Neural cell (in vitro differentiated cells): ENCODE data around the gene TSNAXIP1. TPM values are rescaled to one million over a fixed set of nuclear protein-coding genes. Genes with fewer than 3 reads are reported as not detected.

ENCODE experiments used
- H2AFZ ChIP-seq: fragments of 200-600, 300-800 bp; sonication (generic), shearing (Covaris generic); 2 replicates; pipeline ENCODE4 v1.6.0; 2014; ENCODE audit warnings: low read depth, mild to moderate bottlenecking, antibody characterized with exemption, low read length, moderate library complexity
- H3F3A ChIP-seq: fragments of 200-600 bp; shearing (Covaris generic); 2 replicates; pipeline ENCODE4 v1.6.1; 2016; ENCODE audit warnings: mild to moderate bottlenecking, moderate library complexity, mixed read lengths, antibody characterized with exemption, low read length; ENCODE audit not compliant: insufficient read depth, poor library complexity, severe bottlenecking
- H3K27ac ChIP-seq: fragments of 200-600, 300-800 bp; sonication (generic), shearing (Covaris generic); 2 replicates; pipeline ENCODE4 v1.5.1; 2014; ENCODE audit warnings: mild to moderate bottlenecking, low read length, moderate library complexity
- H3K27me3 ChIP-seq: fragments of 300-800, 200-600 bp; sonication (generic), shearing (Covaris generic); 2 replicates; pipeline ENCODE4 v1.6.0; 2014; ENCODE audit warnings: mild to moderate bottlenecking, low read depth, low read length, moderate library complexity; ENCODE audit not compliant: insufficient read depth
- H3K36me3 ChIP-seq: fragments of 300-800, 200-600 bp; sonication (generic), shearing (Covaris generic); 2 replicates; pipeline ENCODE4 v1.5.1; 2014; ENCODE audit warnings: mild to moderate bottlenecking, antibody characterized with exemption, low read length, moderate library complexity; ENCODE audit not compliant: insufficient read depth
- H3K4me2 ChIP-seq: fragments of 300-800, 200-600 bp; sonication (generic), shearing (Covaris generic); 2 replicates; pipeline ENCODE4 v1.6.0; 2014; ENCODE audit warnings: mild to moderate bottlenecking, low read length
- H3K4me3 ChIP-seq: fragments of 300-800, 200-600 bp; sonication (generic), shearing (Covaris generic); 2 replicates; pipeline ENCODE4 v1.5.1; 2014; ENCODE audit warnings: mild to moderate bottlenecking, low read length, moderate library complexity
- H3K79me2 ChIP-seq: fragments of 200-600 bp; shearing (Covaris generic); replicated peaks from 2 replicates; pipeline ENCODE4 v1.6.0; 2014; ENCODE audit warnings: mild to moderate bottlenecking, low read length, moderate library complexity; ENCODE audit not compliant: insufficient read depth
- H3K9ac ChIP-seq: fragments of 300-800, 200-600 bp; sonication (generic), shearing (Covaris generic); 2 replicates; pipeline ENCODE4 v1.6.1; 2016; ENCODE audit warnings: mild to moderate bottlenecking, low read length, mixed read lengths
- H3K9me2 ChIP-seq: fragments of 200-600 bp; shearing (Covaris generic); 2 replicates; pipeline ENCODE4 v1.6.1; 2016; ENCODE audit warnings: mild to moderate bottlenecking, low read length, mixed read lengths; ENCODE audit not compliant: insufficient read depth
- H3K9me3 ChIP-seq: fragments of 200-600, 300-800 bp; sonication (generic), shearing (Covaris generic); 2 replicates; pipeline ENCODE4 v1.6.1; 2016; ENCODE audit warnings: mild to moderate bottlenecking, mixed run types, low read length, moderate library complexity, mixed read lengths
- H4K20me1 ChIP-seq: fragments of 200-600 bp; shearing (Covaris generic); 2 replicates; pipeline ENCODE4 v1.6.1; 2016; ENCODE audit warnings: mild to moderate bottlenecking, mixed run types; ENCODE audit not compliant: insufficient read depth
- EP300 ChIP-seq: fragments of 450-650 bp; conservative IDR thresholded peaks from 2 replicates; pipeline ENCODE4 v1.6.1; 2014; ENCODE audit warnings: antibody characterized with exemption, mild to moderate bottlenecking, moderate library complexity; ENCODE audit not compliant: poor library complexity, severe bottlenecking
- EZH2 ChIP-seq: fragments of 200-600, 300-800 bp; shearing (Covaris generic), sonication (generic); IDR thresholded peaks from 2 replicates; pipeline ENCODE4 v1.6.1; 2014; ENCODE audit warnings: antibody characterized with exemption, low read length, borderline replicate concordance, mild to moderate bottlenecking; ENCODE audit not compliant: insufficient read depth, poor library complexity, severe bottlenecking
- MXI1 ChIP-seq: fragments of 450-650 bp; conservative IDR thresholded peaks from 2 replicates; pipeline ENCODE4 v1.6.1; 2014; ENCODE audit warnings: antibody characterized with exemption, mild to moderate bottlenecking; ENCODE audit not compliant: poor library complexity, severe bottlenecking
- POLR2AphosphoS5 ChIP-seq: IDR thresholded peaks from 2 replicates; pipeline ENCODE4 v1.6.1; 2012
- RAD21 ChIP-seq: fragments of 450-650 bp; conservative IDR thresholded peaks from 2 replicates; pipeline ENCODE4 v1.6.1; 2014; ENCODE audit warnings: antibody characterized with exemption, mild to moderate bottlenecking, moderate library complexity
- SMC3 ChIP-seq: fragments of 450-650 bp; conservative IDR thresholded peaks from 2 replicates; pipeline ENCODE4 v1.6.1; 2014; ENCODE audit warnings: antibody characterized with exemption, mild to moderate bottlenecking, moderate library complexity; ENCODE audit not compliant: poor library complexity
- TAF1 ChIP-seq: IDR thresholded peaks from 2 replicates; pipeline ENCODE4 v1.6.1; 2012; ENCODE audit warnings: low read depth
- polyA plus RNA-seq: library from polyadenylated mRNA; depleted of rRNA; stranded (reverse); fragments of >200 nt; gene quantifications from 2 replicates; pipeline ENCODE4 v1.2.3, GENCODE V29; 2014
- TF ChIP-seq, protein P1 (sequence below): IDR thresholded peaks from 2 replicates; pipeline ENCODE4 v1.6.1; 2012; ENCODE audit warnings: borderline replicate concordance
- TF ChIP-seq, protein P2 (sequence below): fragments of 450-650 bp; IDR thresholded peaks from 2 replicates; pipeline ENCODE4 v1.5.1; 2014; ENCODE audit warnings: antibody characterized with exemption, mild to moderate bottlenecking, moderate library complexity; ENCODE audit not compliant: poor library complexity, severe bottlenecking

Gene TSNAXIP1
- polyA plus RNA-seq, 1 donor from 2014 or later = 31.0 TPM

DNA sequence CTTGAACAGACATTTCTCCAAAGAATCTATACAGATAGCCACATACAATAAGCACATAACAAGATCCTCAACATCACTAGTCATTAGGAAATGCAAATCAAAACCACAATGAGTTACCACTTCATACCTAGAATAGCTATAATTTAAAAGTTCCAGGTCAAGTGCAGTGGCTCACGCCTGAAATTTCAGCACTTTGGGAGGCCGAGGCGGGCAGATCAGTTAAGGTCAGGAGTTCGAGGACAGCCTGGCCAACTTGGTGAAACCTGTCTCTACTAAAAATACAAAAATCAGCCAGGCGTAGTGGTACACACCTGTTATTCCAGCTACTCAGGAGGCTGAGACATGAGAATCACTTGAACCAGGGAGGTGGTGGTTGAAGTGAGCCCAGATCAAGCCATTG, 20.2 kb upstream of the TSNAXIP1 start:
- Histone ChIP-seq H2AFZ (no peak overlapping the region), H3K27me3 (no peaks in the 10 kb centered on the region), H4K20me1 (no peaks in the 10 kb centered on the region), H3K9ac (no peak overlapping the region), H3K79me2 (peaks cover 9% of the 10 kb centered on the region), H3K4me2 (no peak overlapping the region), H3K9me3 (no peaks in the 10 kb centered on the region), H3K36me3 (no peaks in the 10 kb centered on the region), H3K27ac (no peak overlapping the region), H3K4me3 (no peak overlapping the region), H3K9me2 (no peaks in the 10 kb centered on the region), H3F3A (no peaks in the 10 kb centered on the region)
- TF ChIP-seq POLR2AphosphoS5 (no peak), RAD21 (no peak), EZH2 (no peak), MXI1 (no peak), EP300 (no peak), TAF1 (no peak), SMC3 (no peak)
- TF ChIP-seq, protein P1, sequence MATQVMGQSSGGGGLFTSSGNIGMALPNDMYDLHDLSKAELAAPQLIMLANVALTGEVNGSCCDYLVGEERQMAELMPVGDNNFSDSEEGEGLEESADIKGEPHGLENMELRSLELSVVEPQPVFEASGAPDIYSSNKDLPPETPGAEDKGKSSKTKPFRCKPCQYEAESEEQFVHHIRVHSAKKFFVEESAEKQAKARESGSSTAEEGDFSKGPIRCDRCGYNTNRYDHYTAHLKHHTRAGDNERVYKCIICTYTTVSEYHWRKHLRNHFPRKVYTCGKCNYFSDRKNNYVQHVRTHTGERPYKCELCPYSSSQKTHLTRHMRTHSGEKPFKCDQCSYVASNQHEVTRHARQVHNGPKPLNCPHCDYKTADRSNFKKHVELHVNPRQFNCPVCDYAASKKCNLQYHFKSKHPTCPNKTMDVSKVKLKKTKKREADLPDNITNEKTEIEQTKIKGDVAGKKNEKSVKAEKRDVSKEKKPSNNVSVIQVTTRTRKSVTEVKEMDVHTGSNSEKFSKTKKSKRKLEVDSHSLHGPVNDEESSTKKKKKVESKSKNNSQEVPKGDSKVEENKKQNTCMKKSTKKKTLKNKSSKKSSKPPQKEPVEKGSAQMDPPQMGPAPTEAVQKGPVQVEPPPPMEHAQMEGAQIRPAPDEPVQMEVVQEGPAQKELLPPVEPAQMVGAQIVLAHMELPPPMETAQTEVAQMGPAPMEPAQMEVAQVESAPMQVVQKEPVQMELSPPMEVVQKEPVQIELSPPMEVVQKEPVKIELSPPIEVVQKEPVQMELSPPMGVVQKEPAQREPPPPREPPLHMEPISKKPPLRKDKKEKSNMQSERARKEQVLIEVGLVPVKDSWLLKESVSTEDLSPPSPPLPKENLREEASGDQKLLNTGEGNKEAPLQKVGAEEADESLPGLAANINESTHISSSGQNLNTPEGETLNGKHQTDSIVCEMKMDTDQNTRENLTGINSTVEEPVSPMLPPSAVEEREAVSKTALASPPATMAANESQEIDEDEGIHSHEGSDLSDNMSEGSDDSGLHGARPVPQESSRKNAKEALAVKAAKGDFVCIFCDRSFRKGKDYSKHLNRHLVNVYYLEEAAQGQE = no peak
- TF ChIP-seq, protein P2, sequence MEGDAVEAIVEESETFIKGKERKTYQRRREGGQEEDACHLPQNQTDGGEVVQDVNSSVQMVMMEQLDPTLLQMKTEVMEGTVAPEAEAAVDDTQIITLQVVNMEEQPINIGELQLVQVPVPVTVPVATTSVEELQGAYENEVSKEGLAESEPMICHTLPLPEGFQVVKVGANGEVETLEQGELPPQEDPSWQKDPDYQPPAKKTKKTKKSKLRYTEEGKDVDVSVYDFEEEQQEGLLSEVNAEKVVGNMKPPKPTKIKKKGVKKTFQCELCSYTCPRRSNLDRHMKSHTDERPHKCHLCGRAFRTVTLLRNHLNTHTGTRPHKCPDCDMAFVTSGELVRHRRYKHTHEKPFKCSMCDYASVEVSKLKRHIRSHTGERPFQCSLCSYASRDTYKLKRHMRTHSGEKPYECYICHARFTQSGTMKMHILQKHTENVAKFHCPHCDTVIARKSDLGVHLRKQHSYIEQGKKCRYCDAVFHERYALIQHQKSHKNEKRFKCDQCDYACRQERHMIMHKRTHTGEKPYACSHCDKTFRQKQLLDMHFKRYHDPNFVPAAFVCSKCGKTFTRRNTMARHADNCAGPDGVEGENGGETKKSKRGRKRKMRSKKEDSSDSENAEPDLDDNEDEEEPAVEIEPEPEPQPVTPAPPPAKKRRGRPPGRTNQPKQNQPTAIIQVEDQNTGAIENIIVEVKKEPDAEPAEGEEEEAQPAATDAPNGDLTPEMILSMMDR = no peak

DNA sequence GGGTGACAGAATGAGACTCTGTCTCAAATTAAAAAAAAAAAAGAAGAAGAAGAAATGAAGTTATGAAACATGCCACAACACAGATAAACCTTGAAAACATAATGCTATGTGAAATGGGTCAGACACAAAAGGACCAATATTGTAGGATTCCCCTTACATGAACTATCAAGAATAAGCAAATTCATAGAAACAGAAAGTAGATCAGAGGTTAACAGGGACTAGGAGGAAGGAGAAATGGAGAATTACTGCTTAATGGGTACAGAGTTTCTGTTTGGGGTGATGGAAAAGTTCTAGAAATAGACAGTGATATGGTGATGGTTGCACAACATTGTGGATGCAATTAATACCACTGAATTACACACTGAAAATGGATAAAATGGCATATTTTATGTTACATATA, 16.6 kb upstream of the TSNAXIP1 start:
- no peak overlapping the region for H2AFZ ChIP-seq
- H4K20me1 ChIP-seq = no peaks in the 10 kb centered on the region

More for the DNA sequence above, 16.6 kb upstream of the TSNAXIP1 start:
- Histone ChIP-seq H3K27me3 (no peaks in the 10 kb centered on the region), H3F3A (no peaks in the 10 kb centered on the region), H3K27ac (no peak overlapping the region), H3K36me3 (no peaks in the 10 kb centered on the region), H3K9me3 (no peaks in the 10 kb centered on the region), H3K79me2 (peaks cover 3% of the 10 kb centered on the region), H3K9ac (no peak overlapping the region), H3K9me2 (no peaks in the 10 kb centered on the region), H3K4me2 (no peak overlapping the region), H3K4me3 (no peak overlapping the region)
- TF ChIP-seq, protein P2 = no peak
- TF ChIP-seq, protein P1 = no peak
- no peak for TF ChIP-seq MXI1
- no peak for TF ChIP-seq EP300
- TF ChIP-seq SMC3 = no peak
- no peak for TF ChIP-seq EZH2
- TF ChIP-seq RAD21 = no peak
- TF ChIP-seq TAF1 = no peak
- no peak for TF ChIP-seq POLR2AphosphoS5
